Fibroblast of lung (primary cell): ENCODE data around the gene GID8. TPM values are rescaled to one million over a fixed set of nuclear protein-coding genes. Genes with fewer than 3 reads are reported as not detected.

Experiments
- DNase-seq, 2 donors: peaks; one replicate each; pipeline versions ENCODE4 v3.0.0 to v3.0.0-alpha.2; 2010; ENCODE audit warnings: low read depth in 2 of 2
- H2AFZ ChIP-seq: 2 replicates; pipeline ENCODE4 v1.5.1; 2012; ENCODE audit warnings: low read length, control low read depth, inconsistent platforms
- H3K27ac ChIP-seq: 2 replicates; pipeline ENCODE4 v1.5.1; 2011; ENCODE audit warnings: low read length, control low read depth; ENCODE audit not compliant: insufficient read depth
- H3K27me3 ChIP-seq: 2 replicates; pipeline ENCODE4 v1.5.1; 2011; ENCODE audit warnings: mild to moderate bottlenecking, low read length; ENCODE audit not compliant: control insufficient read depth, insufficient read depth
- H3K36me3 ChIP-seq: 2 replicates; pipeline ENCODE4 v1.5.1; 2011; ENCODE audit warnings: low read length; ENCODE audit not compliant: control insufficient read depth, insufficient read depth
- H3K4me1 ChIP-seq: 2 replicates; pipeline ENCODE4 v1.5.1; 2011; ENCODE audit warnings: low read length; ENCODE audit not compliant: control insufficient read depth, insufficient read depth; ENCODE audit errors: extremely low read depth
- H3K4me2 ChIP-seq: 2 replicates; pipeline ENCODE4 v1.5.1; 2011; ENCODE audit warnings: low read length, control low read depth; ENCODE audit not compliant: insufficient read depth; ENCODE audit errors: extremely low read depth
- H3K4me3 ChIP-seq, 4 experiments: fragments of 200-600 bp in 1 of 4; sonication (generic) in 1 of 4; replicated peaks in 1 of 4; 2 replicates each; pipeline ENCODE4 v1.5.1; 2011 to 2016; ENCODE audit warnings: low read length in 4 of 4, low read depth in 3 of 4, mild to moderate bottlenecking in 3 of 4, control low read depth in 2 of 4, inconsistent platforms in 1 of 4, mixed read lengths in 1 of 4; ENCODE audit not compliant: insufficient read depth in 1 of 4; ENCODE audit errors: control extremely low read depth in 1 of 4
- H3K79me2 ChIP-seq: 2 replicates; pipeline ENCODE4 v1.5.1; 2012; ENCODE audit warnings: mild to moderate bottlenecking, low read length, inconsistent platforms; ENCODE audit not compliant: control insufficient read depth, insufficient read depth
- H3K9ac ChIP-seq: 2 replicates; pipeline ENCODE4 v1.5.1; 2011; ENCODE audit warnings: mild to moderate bottlenecking, low read length, control low read depth; ENCODE audit not compliant: insufficient read depth
- H3K9me3 ChIP-seq: 2 replicates; pipeline ENCODE4 v1.5.1; 2012; ENCODE audit warnings: low read depth, low read length; ENCODE audit not compliant: control insufficient read depth, insufficient read depth
- H4K20me1 ChIP-seq: 2 replicates; pipeline ENCODE4 v1.5.1; 2011; ENCODE audit warnings: low read length; ENCODE audit not compliant: control insufficient read depth, insufficient read depth; ENCODE audit errors: extremely low read depth
- EZH2 ChIP-seq: IDR thresholded peaks from 2 replicates; pipeline ENCODE4 v1.5.1; 2012; ENCODE audit warnings: low read length, control low read depth, mild to moderate bottlenecking; ENCODE audit errors: missing control alignments
- polyA plus RNA-seq, 2 donors: library from polyadenylated mRNA; depleted of rRNA in 1 of 2; stranded (reverse) in 1 of 2; unstranded in 1 of 2; fragments of >200 nt; gene quantifications; 2 replicates each; pipeline ENCODE4 v1.2.1, GENCODE V29; 2011 to 2012; ENCODE audit warnings: missing spikeins in 1 of 2
- total RNA-seq: library from RNA; depleted of rRNA; stranded (reverse); fragments of >200 nt; gene quantifications from 2 replicates; pipeline ENCODE4 v1.2.1, GENCODE V29; 2014
- TF ChIP-seq, protein P1 (sequence below), 2 donors: IDR thresholded peaks in 1 of 2; conservative IDR thresholded peaks in 1 of 2; 1 replicate in 1 of 2; 2 replicates in 1 of 2; pipeline ENCODE4 v1.5.1; 2011 to 2012; ENCODE audit warnings: low read length in 2 of 2, control low read depth in 1 of 2, inconsistent platforms in 1 of 2, low read depth in 1 of 2, mild to moderate bottlenecking in 1 of 2

GID8 gene
- total and polyA plus RNA-seq, 2 donors (not counting 1 experiment from before 2014, with no cell fraction given), result 23.0 to 33.9 TPM

DNA sequence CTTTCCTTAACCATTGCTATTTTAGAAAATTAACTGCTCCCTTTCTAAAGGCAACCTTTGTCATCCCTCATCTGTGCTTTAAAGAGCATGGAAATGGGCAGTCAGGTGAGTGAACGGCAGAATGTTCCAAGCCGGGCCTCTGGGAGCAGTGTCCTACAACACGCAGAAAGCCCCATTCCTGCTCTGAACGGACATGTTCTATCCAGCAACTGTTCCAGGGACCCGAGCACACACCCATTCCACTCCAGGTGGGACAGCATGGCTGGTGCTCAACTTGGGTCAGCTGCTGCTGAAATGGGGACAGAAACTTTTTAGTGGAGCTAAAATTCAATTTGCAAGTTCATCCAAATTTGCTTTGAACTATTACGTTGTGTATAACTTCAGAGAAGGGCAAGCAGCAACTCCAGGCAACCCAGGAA is 38.3 kb upstream of the GID8 start:
- H3K4me2 ChIP-seq, result no peak overlapping the region
- DNase-seq, result no peak
- H2AFZ ChIP-seq, result no peak overlapping the region

DNA sequence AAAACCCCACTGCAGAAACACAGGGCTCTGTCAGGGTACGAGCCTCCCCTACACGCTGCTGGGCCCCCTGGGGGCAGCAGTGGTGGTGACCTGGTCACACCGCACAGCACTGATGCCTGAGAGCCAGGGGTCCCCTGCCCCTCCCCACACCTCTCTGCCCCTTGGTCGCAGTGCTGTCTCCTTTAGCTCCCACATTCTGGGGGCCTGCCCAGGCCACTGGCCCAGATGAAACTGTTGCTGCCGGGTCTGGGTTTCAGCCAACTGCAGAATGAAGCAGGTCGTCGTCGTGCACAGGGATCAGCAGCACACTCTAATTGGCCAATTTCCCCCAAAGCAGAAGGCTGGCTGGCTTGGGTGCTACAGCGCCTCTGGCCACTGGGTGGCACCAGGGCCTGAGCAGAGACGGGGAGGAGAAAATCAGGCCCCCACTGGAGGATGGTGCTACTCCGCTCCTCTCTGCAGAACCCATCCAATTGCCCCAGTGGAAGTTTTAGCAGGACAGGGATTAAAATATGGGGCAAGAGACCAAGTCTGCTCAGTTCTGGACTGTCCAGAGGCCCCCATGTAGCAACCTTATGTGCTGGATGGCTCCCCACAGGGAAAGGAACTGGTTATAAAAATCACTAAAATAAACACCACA is 37.8 kb upstream of the GID8 start:
- H2AFZ ChIP-seq, result no peak overlapping the region
- no peaks in the 10 kb centered on the region for H3K27me3 ChIP-seq
- DNase-seq, result peak; percentile 58 to 75
- TF ChIP-seq, protein P1, sequence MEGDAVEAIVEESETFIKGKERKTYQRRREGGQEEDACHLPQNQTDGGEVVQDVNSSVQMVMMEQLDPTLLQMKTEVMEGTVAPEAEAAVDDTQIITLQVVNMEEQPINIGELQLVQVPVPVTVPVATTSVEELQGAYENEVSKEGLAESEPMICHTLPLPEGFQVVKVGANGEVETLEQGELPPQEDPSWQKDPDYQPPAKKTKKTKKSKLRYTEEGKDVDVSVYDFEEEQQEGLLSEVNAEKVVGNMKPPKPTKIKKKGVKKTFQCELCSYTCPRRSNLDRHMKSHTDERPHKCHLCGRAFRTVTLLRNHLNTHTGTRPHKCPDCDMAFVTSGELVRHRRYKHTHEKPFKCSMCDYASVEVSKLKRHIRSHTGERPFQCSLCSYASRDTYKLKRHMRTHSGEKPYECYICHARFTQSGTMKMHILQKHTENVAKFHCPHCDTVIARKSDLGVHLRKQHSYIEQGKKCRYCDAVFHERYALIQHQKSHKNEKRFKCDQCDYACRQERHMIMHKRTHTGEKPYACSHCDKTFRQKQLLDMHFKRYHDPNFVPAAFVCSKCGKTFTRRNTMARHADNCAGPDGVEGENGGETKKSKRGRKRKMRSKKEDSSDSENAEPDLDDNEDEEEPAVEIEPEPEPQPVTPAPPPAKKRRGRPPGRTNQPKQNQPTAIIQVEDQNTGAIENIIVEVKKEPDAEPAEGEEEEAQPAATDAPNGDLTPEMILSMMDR (conservative IDR thresholded peaks at IDR 0.05 in 1 of 2, IDR thresholded peaks at IDR 0.05 in 1 of 2; ENCODE audit: low read depth in 1 of 2, low read length in 2 of 2), result peak; percentile 58 to 97
- TF ChIP-seq EZH2, result no peak
- no peak overlapping the region for H3K4me2 ChIP-seq
- peaks cover 13% of the 10 kb centered on the region for H3K4me1 ChIP-seq
- no peak overlapping the region for H3K27ac ChIP-seq
- no peak overlapping the region for H3K9ac ChIP-seq
- H3K4me3 ChIP-seq, result no peak overlapping the region
- no peaks in the 10 kb centered on the region for H3K79me2 ChIP-seq
- H3K36me3 ChIP-seq, result peaks cover 18% of the 10 kb centered on the region
- no peaks in the 10 kb centered on the region for H3K9me3 ChIP-seq
- H4K20me1 ChIP-seq, result no peaks in the 10 kb centered on the region

More for the DNA sequence above, 38.3 kb upstream of the GID8 start:
- TF ChIP-seq EZH2, result no peak
- TF ChIP-seq, protein P1 (conservative IDR thresholded peaks at IDR 0.05 in 1 of 2, IDR thresholded peaks at IDR 0.05 in 1 of 2; ENCODE audit: low read depth in 1 of 2, low read length in 2 of 2), result peak in 1 of 2 donors; percentile 25
- Histone ChIP-seq H3K27me3 (no peaks in the 10 kb centered on the region), H3K9me3 (no peaks in the 10 kb centered on the region), H3K4me1 (peaks cover 13% of the 10 kb centered on the region), H4K20me1 (no peaks in the 10 kb centered on the region), H3K36me3 (peaks cover 16% of the 10 kb centered on the region), H3K9ac (no peak overlapping the region), H3K4me3 (no peak overlapping the region), H3K27ac (no peak overlapping the region), H3K79me2 (no peaks in the 10 kb centered on the region)

- Histone ChIP-seq H3K4me1 (peaks cover 13% of the 10 kb centered on the region), H3K36me3 (peaks cover 26% of the 10 kb centered on the region), H3K9me3 (no peaks in the 10 kb centered on the region), H3K27ac (no peak overlapping the region), H3K9ac (no peak overlapping the region), H3K27me3 (no peaks in the 10 kb centered on the region), H3K79me2 (peaks cover 3% of the 10 kb centered on the region), H3K4me2 (no peak overlapping the region), H2AFZ (no peak overlapping the region), H3K4me3 (no peak overlapping the region), H4K20me1 (no peaks in the 10 kb centered on the region)
- no peak for TF ChIP-seq EZH2
- TF ChIP-seq, protein P1 (conservative IDR thresholded peaks at IDR 0.05 in 1 of 2, IDR thresholded peaks at IDR 0.05 in 1 of 2; ENCODE audit: low read depth in 1 of 2, low read length in 2 of 2), result no peak
- DNase-seq, result peak in 1 of 2 donors; percentile 23
Measured at GRCh38 chr20:62900692-62901584, 37.0 kb upstream of the GID8 start.
